Measurements from ENCODE around the gene MAP4K5.
"Not testable (repeated sequence)": the region's sequence is repeated elsewhere in the genome, so short reads cannot be mapped to it uniquely, and the experiment has no call there.

MAP4K5 gene

GRCh38 chr14:50531595-50532501, 521 bp downstream of the MAP4K5 start:
- no peak for DNase-seq

DNA sequence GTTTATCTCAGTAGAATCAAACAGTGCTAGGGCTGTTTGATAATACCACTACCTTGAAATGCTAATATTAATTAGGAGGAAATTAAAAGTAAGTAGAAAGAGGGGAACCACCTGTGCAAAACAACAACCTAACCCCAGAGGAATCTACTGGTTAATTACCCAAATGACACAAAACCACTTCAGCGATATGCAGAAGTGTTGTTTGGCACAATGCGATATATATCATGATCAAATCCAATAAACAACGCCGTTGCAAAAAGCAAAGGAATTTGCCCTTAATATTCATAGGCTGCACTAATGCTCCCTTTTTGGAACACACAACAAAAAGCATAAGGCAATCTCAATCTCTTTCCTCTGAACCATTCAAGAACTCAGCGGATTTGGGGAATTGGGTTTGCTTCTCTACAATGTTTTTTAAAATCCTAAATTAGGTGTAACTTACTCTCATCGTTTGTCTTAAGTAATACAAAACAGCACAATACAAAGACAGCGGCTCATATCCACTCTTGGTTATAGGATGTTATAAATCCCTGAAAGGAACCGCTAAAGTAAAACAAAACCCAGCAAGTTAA, 1.5 kb downstream of the MAP4K5 start:
- DNase-seq, result no peak

GRCh38 chr14:50530358-50530757, 2.0 kb downstream of the MAP4K5 start:
- no peak for DNase-seq

DNA sequence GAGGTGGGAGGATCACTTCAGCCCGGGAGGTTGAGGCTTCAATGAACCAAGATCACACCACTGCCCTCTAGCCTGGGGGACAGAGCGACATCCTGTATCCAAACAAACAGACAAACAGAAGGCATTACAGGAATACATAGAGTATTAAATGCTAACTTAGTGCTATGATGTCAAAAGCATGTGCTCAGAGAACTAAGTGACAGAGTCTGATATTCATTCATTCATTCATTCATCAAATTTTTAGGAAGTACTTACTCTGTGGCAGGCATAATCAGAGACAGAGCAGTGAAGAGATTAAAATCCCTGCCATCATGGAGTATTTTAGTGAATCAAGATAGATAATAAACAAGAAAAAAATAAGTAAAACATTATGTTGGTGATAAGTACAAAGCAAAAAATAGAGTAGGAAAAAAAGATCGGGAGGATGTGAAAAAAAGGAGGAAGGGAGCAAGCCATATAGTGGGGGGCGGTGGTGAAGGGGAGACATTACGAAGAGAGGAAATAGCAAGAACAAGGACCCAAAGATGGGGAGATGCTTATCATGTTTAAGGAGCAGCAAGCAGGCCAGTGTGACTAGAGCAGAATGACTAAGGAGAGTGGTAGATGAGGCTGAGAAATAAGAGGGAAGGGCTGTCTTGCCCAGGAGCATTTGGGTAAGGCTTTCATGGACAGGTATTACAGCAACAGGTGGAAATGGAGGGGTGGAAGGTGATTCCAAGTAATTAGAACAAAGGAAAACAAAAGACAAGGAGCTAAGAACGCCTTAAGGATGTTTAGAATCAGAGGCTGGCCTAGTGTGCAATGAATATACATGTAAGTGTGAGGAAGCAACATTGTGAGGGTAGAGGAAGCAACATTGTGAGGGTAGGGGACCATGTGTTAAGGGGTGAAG, 2.8 kb downstream of the MAP4K5 start:
- DNase-seq, result no peak

- DNase-seq, result no peak
Measured at GRCh38 chr14:50528000-50528399, 4.4 kb downstream of the MAP4K5 start.

- no peak for DNase-seq
Measured at GRCh38 chr14:50524731-50525515, 7.4 kb downstream of the MAP4K5 start.

DNA sequence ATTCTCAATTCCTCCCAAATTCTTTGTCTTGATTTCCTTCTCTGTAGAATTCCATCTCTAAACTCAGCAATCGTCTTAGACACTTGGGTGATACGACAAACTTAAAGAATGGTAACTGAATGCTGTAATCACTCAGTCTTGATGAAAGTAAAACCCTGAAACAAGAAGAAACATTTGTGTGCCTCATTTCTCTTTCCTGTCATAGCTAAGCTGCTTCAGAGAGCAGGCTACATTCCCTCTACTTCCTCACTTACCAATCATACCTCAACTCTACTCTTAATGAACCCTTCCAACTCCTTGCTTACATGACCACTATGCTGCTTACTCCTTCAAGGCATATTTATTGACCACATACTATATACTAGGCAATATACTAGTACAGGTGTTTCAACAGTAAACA, 8.3 kb downstream of the MAP4K5 start:
- DNase-seq, result no peak

DNA sequence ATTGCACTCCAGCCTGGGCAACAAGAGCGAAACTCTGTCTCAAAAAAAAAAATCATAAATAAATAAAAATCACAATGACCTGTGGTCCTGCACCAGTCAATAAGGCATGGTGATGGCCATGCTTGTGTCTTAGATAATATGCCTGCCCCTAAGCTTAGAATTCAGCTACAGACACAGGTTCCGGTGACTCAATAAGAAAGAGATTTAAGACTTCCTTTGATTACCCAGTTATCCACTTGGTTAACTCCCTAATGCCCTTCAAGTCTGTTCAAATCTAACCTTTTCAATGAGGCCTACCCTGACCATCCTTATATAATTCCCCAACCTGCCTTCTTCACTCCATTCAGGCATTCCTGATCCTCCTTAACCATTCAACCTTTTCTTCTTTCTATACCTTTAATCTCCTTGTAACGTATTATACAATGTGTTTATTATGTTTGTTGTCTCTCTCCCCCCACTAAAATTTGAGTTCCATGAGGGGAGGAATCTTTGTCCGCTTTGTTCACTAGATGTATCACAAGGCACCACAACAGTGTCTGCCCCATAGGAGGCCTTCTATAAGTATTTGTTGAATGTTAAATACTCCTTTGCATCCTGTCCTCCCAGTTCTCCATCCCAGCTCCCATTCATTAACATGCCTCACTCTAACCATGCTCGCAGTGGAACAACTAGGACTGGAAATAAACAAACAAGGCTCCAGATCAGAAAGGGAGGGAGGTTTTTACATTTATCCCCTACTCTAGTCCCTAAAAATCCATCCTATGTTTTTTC, 8.9 kb downstream of the MAP4K5 start:
- no peak for DNase-seq

- DNase-seq, result no peak
Measured at GRCh38 chr14:50521912-50522341, 10.4 kb downstream of the MAP4K5 start.

DNA sequence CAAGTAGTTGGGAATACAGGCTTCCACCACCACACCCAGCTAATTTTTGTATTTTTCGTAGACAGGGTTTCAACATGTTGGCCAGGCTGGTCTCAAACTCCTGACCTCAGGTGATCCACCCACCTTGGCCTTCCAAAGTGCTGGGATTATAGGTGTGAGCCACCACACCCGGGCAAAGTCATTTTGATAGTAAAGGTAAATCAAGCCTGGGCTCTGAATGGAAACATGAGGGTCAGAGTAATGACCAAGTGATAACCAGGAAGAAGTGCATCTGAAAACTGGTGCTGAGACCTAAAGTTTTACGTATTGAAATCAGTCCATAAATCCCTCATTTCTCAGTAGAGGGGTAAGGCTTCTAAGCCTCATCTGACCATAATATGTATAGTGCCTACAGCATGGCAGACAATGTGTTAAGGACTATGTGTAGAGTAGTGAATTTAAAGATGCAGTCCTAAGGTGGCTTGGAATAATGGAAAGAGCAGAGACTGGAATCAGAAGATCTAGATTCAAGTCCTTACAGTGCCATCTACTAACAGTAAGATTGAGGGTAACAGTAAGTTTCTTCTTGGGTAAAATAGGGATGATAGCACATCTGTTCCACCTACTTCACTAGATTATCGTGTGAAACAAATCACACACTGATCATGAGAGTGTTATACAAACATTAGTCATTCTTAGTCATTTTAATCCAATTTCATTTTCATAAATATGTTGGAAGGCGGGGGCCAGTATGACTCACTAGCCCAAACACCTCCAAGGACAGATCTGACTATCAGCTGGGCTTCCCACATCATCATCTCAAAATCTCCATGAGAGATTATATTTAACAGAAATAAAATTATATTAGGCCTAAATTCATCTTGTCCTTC, 11.2 kb downstream of the MAP4K5 start:
- no peak for DNase-seq

GRCh38 chr14:50516091-50516490, 16.3 kb downstream of the MAP4K5 start:
- no peak for DNase-seq

GRCh38 chr14:50512463-50512862, 19.9 kb downstream of the MAP4K5 start:
- no peak for DNase-seq

- no peak for DNase-seq
Measured at GRCh38 chr14:50510157-50510556, 22.2 kb downstream of the MAP4K5 start.

GRCh38 chr14:50507078-50507477, 25.3 kb downstream of the MAP4K5 start:
- not testable (repeated sequence) for DNase-seq

GRCh38 chr14:50501642-50502041, 30.7 kb downstream of the MAP4K5 start:
- DNase-seq, result no peak

- DNase-seq, result no peak
Measured at GRCh38 chr14:50497351-50497750, 35.0 kb downstream of the MAP4K5 start.

- no peak for DNase-seq
Measured at GRCh38 chr14:50489851-50490250, 42.5 kb downstream of the MAP4K5 start.

GRCh38 chr14:50488521-50488920, 43.8 kb downstream of the MAP4K5 start:
- no peak for DNase-seq

DNA sequence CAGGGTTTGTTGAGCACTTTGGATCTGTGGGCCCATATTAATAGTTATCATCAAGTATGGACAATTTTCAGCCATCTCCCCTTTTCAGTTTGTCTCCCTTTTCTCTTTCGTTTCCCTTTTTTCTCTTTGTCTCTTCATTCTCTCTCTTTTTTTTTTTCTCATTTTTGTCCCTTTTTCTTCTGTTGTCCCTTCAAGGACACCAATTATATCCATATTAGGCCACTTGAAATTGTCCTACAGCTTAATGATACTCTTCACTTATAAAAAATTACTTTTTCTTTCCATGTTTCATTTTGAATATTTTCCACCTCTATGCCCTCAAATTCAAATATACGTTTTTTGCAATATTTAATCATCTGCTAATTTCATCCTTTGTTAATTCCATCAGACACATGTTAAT, 53.3 kb downstream of the MAP4K5 start:
- DNase-seq, result no peak

- DNase-seq, result no peak
Measured at GRCh38 chr14:50477760-50478159, 54.6 kb downstream of the MAP4K5 start.

DNA sequence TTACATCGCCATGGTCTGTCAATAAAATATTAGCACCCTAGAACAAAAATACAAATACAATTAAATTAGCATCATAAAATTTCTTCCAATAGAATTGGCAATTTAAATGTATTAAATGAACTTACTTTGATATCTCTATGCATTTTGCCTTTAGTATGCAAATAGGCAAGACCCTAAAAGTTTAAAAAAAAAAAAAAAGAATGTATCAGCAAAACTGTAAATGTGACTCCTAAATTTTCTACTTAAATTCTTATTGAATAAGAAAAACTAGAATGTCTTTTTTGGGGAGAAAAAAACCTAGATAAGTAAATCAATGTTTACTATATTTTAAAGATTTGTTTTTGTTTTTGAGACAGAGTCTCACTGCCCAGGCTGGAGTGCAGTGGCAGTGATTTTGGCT, 56.2 kb downstream of the MAP4K5 start:
- no peak for DNase-seq
